22Rv1 (cell line): ENCODE results near the gene CCDC177.

Experiments used
- CTCF ChIP-seq: fragments of 450-650 bp; IDR thresholded peaks from 2 replicates; pipeline ENCODE4 v1.5.1; 2017; ENCODE audit warnings: mild to moderate bottlenecking
- ZFX ChIP-seq: fragments of 450-650 bp; IDR thresholded peaks from 2 replicates; pipeline ENCODE4 v1.6.1; 2017; ENCODE audit warnings: antibody characterized with exemption, borderline replicate concordance

- TF ChIP-seq CTCF = no peak
- TF ChIP-seq ZFX = no peak
Measured at GRCh38 chr14:69571449-69572029, 3.1 kb downstream of the CCDC177 start.
